ENCODE results near the gene PPFIA4. TPM values are rescaled to one million over a fixed set of nuclear protein-coding genes. Genes with fewer than 3 reads are reported as not detected.

Gene PPFIA4
- total RNA-seq, 1 donor from 2014 or later = 5.6 TPM

GRCh38 chr1:203011582-203011981 is 14.7 kb upstream of the PPFIA4 start:
- intact Hi-C loops (cut with micrococcal nuclease) = no loop called here

- intact Hi-C loops (cut with micrococcal nuclease) = no loop called here
Measured at GRCh38 chr1:203017061-203017460, 9.2 kb upstream of the PPFIA4 start.

- intact Hi-C loops (cut with micrococcal nuclease) = no loop called here
Measured at GRCh38 chr1:203017692-203018091, 8.6 kb upstream of the PPFIA4 start.

GRCh38 chr1:203022855-203023254 is 3.4 kb upstream of the PPFIA4 start:
- intact Hi-C loops (cut with micrococcal nuclease) = loop anchor here (10.0 kb wide), 1 partner anchor 302 kb away; no protein-coding TSS in a partner anchor

GRCh38 chr1:203025686-203026030 is 633 bp upstream of the PPFIA4 start:
- intact Hi-C loops (cut with micrococcal nuclease) = loop anchor here (1.0 to 10.0 kb wide), 5 partner anchors 18 to 299 kb away; partner anchors contain the start of genes ADIPOR1, CYB5R1, RABIF and TMEM183A

GRCh38 chr1:203026666-203027663 is 674 bp downstream of the PPFIA4 start:
- intact Hi-C loops (cut with micrococcal nuclease) = loop anchor here (1.0 to 10.0 kb wide), 5 partner anchors 20 to 298 kb away; partner anchors contain the start of genes ADIPOR1, CYB5R1, RABIF and TMEM183A

GRCh38 chr1:203028067-203028783 is 1.9 kb downstream of the PPFIA4 start:
- intact Hi-C loops (cut with micrococcal nuclease) = loop anchor here (10.0 kb wide), 1 partner anchor 297 kb away; no protein-coding TSS in a partner anchor

GRCh38 chr1:203028784-203029553 is 2.7 kb downstream of the PPFIA4 start:
- intact Hi-C loops (cut with micrococcal nuclease) = loop anchor here (10.0 kb wide), 1 partner anchor 296 kb away; no protein-coding TSS in a partner anchor

- intact Hi-C loops (cut with micrococcal nuclease) = no loop called here
Measured at GRCh38 chr1:203031467-203031866, 5.2 kb downstream of the PPFIA4 start.

- intact Hi-C loops (cut with micrococcal nuclease) = no loop called here
Measured at GRCh38 chr1:203033287-203033686, 7.0 kb downstream of the PPFIA4 start.

GRCh38 chr1:203033917-203034316 is 7.6 kb downstream of the PPFIA4 start:
- intact Hi-C loops (cut with micrococcal nuclease) = no loop called here

GRCh38 chr1:203034422-203035110 is 8.3 kb downstream of the PPFIA4 start:
- intact Hi-C loops (cut with micrococcal nuclease) = loop anchor here (5.0 kb wide), 1 partner anchor 233 kb away; no protein-coding TSS in a partner anchor

GRCh38 chr1:203035111-203036000 is 9.1 kb downstream of the PPFIA4 start:
- intact Hi-C loops (cut with micrococcal nuclease) = loop anchor here (5.0 kb wide), 1 partner anchor 232 kb away; no protein-coding TSS in a partner anchor

GRCh38 chr1:203036135-203036534 is 9.8 kb downstream of the PPFIA4 start:
- intact Hi-C loops (cut with micrococcal nuclease) = loop anchor here (5.0 kb wide), 1 partner anchor 231 kb away; no protein-coding TSS in a partner anchor

- intact Hi-C loops (cut with micrococcal nuclease) = loop anchor here (5.0 kb wide), 1 partner anchor 231 kb away; no protein-coding TSS in a partner anchor
Measured at GRCh38 chr1:203036537-203036936, 10.2 kb downstream of the PPFIA4 start.

GRCh38 chr1:203037509-203038190 is 11.4 kb downstream of the PPFIA4 start:
- intact Hi-C loops (cut with micrococcal nuclease) = loop anchor here (2.0 to 5.0 kb wide), 2 partner anchors 25 to 230 kb away; no protein-coding TSS in a partner anchor

GRCh38 chr1:203038217-203038741 is 12.0 kb downstream of the PPFIA4 start:
- intact Hi-C loops (cut with micrococcal nuclease) = loop anchor here (2.0 to 5.0 kb wide), 2 partner anchors 25 to 229 kb away; no protein-coding TSS in a partner anchor
